Measurements from ENCODE around the gene IQCF5.
"Not testable (repeated sequence)": the region's sequence is repeated elsewhere in the genome, so short reads cannot be mapped to it uniquely, and the experiment has no call there.

IQCF5 gene

GRCh38 chr3:51875501-51875900 is at the start of gene IQCF5:
TSS of gene IQCF5 (minus strand) at chr3:51875601. CDS start at chr3:51875531, 70 bp downstream.
- no peak for DNase-seq (ENCODE audit: low spot score)

DNA sequence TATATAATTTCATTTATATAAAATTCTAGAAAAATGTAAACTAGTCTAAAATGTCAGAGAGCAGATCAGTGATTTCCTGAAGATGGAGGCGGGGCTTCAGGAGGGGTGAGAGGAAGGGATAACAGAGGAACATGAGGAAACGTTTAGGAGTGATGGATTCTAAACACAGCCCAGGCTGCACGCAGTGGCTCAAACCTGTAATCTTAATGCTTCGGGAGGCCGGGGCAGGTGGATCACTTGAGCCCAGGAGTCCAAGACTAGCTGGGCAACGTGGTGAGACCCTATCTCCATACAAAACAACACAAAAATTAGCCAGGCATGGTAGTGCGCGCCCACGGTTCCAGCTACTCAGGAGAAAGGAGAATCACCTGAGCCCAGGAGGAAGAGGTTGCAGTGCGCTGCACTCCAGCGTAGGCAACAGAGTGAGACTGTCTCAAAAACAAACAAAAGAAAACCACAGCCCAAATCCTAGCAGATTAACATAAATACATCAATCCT is 45.7 kb upstream of the IQCF5 start:
- no peak for DNase-seq (ENCODE audit: low spot score)

DNA sequence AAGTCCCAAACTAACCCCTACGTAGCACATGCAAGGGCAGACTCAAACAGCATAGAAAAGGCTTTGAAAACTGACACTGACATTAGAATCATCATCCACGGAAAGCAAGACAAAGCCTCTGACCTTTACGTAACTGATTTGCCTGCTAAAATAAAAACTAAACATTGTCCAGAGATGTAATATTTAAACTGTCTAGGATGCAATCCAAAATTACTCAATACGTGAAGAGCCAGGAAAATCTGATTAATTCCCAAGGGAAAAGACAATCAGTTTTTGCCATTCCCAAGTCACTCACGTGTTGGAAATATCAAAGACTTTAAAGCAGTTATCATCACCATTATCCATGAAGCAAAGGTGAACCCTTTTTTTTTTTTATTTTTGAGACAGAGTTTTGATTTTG is 41.0 kb upstream of the IQCF5 start:
- no peak for DNase-seq (ENCODE audit: low spot score)

DNA sequence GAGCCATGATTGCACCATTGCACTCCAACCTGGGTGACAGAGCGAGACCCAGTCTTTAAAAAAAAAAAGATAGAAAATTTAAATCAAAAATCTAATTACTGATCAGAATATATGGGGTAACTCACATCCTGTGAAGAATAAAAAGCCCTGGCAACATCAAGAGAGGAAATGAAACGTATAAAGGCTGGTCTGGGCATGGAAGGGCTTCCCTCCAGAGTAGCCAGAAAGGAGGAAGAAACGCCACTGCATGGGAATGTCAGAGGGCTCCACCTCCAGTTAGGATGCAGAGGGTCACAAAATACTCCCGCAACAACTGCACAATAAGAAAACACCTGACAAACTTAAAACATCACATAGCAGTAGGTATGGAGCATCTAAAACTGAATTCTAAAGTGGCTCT is 32.6 kb upstream of the IQCF5 start:
- no peak for DNase-seq (ENCODE audit: low spot score)

DNA sequence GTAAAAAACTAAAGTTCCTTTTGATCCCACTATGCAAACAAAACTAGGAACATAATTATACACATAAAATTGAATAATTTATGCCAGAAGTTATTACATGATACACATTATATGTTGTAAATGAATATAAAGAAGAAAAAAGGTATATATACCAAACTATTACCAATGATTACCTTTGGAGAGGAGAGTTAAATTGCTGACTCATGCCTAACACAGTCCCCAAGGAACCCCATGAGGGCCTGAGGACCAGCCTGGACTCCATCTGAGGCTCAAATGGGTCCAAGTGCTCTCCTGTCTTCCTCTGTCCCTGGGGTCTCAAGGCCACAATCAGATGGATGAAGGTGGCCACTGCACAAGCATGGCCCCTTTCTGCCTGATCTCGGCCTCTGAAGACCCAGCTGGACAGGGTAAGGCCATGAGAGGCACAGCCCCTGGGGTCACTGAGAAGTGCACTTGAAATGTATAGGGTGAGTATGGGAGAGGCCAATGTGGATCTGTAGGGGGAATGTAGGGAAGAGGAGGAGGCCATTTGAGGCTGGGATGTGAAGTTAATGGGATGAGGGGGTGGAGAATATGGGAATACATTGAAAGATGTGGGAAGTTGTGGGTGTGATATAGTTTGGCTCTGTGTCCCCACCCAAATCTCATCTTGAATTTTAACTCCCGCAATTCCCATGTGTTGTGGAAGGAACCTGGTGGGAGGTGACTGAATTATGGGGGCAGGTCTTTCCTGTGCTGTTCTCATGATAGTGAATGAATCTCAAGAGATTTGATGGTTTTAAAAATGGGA is 28.8 kb upstream of the IQCF5 start:
- DNase-seq (ENCODE audit: low spot score), result no peak

DNA sequence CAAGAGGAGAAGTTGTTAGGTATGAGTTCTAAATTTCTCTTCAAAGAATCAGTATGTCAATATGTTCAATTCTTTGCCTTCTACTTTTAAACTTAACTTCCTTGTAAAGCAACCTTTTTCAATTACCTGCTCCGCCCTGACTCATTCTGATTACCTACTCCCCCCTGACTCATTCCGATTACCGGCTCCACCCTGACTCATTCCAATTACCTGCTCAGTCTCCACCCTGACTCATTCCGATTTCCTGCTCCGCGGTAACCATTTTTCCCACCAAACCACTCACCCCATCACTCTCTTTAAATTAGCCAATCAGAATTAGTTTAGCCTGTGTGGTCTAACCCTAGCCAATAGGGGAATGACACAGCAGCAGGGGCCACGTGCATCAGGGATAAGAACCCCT is 27.0 kb upstream of the IQCF5 start:
- DNase-seq (ENCODE audit: low spot score), result not testable (repeated sequence)

DNA sequence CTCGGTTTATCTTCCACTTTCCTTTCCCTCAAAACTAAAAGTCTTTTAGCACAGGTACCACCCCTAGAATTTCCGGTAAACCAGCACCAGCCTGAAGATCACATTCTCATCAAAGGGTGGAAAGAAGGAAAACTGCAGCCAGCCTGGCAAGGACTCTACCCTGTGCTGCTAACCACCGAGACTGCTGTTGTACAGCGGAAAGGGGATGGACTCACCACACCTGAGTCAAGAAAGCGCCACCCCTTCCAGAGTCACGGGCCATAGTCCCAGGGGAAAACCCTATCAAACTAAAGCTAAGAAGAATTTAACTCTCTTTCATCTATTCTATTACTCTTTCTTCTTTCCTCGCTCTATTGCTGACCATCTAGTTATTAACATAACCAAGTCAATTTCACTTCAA is 24.6 kb upstream of the IQCF5 start:
- DNase-seq (ENCODE audit: low spot score), result not testable (repeated sequence)

GRCh38 chr3:51897391-51897790 is 22.0 kb upstream of the IQCF5 start:
- no peak for DNase-seq (ENCODE audit: low spot score)

DNA sequence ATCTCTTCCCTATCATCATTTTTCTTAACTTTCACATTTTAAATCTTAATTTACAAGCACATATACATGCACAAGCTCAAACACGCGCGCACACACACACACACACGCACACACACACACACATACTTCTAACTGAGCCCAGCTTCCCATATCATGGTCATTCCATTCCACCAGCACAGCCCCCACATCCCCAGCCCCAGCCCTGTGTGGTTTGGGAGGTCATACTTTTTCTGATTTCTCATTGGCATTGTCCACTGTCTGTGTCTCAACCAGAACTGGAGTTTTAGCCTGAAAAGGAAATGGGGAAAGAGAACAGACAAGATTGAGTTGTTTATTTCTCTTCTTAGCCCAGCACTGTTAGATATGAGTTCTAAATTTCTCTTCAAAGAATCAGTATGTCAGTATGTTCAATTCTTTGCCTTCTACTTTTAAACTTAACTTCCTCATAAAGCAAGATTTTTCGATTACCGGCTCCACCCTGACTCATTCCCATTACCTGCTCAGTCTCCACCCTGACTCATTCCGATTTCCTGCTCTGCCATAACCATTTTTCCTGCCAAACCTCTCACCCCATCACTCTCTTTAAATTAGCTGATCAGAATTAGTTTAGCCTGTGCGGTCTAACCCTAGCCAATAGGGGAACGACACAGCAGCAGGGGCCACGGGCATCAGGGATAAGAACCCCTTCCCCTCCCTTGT is 21.4 kb upstream of the IQCF5 start:
- DNase-seq (ENCODE audit: low spot score), result no peak

DNA sequence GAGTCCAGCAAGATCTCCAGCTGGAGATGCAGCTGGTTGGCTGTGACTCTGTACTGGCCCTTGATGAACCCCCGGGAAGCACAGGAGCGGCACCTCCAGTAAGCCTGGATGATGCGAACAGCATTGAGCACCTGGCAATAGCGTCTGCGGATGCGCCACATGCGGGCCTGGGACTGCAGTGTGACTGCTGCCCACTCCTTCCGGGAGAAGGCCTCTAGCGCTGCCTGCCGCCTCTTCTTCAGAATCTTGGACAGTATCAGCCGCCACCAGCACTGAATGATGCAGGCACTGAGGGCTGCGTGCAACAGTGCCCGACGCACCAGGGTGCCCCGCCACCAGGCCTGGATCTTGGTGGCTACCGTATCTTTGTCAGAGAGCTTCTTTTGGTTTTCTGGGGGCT is 19.5 kb upstream of the IQCF5 start:
- DNase-seq (ENCODE audit: low spot score), result no peak

DNA sequence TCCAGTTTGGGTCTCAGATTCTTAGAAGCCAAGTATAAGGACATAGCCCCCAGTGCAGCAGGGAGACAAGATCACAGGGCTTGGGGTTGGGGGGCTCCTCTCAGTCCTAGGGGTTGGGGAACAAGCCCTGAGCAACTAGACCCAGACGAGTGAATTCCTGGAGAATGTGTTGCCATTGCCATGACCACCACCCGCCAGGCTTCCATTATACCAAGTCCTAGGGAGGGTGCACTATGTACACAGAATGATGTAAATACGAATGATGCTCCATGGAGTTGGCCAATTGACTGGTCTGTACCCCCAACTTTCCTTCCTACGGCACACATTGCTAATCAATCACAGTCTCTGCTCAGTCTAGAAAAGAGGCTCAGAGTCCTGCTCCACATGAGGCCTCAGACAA is 19.0 kb upstream of the IQCF5 start:
- no peak for DNase-seq (ENCODE audit: low spot score)

DNA sequence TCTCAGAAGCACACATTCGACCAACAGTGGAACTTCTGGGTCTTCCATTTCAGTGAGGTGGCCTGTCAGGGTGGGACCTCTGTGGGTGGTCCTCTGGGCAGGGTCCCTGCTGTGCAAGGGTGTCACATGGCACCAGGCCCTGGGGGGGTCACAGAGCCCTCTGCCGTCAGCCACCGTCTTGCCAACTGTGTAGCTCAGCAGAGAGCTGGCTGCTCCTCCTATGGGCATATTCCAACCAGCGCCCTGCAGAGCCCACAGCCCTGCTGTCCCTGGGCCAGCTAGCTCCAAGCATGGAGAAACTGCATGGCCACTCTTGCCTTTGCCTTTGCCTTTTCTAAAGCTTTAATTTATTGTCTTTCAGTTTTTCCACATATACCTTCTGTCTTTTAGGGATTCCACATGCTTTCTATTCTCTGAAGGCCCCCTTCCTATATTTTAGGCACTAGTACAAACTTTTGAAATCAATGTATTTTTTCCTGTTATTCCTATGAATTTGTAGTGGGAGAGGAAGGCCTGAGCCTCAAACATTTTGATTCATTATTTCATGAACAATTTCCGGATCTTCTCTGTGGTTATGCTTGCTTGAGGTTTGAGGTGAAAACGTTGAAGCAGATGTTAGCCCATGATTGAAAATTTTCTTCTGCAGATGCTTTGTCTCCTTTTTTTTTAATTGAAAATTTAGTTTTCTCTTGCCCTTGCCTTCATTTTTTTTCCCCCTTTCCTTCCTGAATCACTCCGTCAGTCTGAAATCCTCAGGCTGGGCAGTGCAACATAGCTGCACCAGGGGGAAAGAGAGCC is 16.0 kb upstream of the IQCF5 start:
- no peak for DNase-seq (ENCODE audit: low spot score)

- DNase-seq (ENCODE audit: low spot score), result no peak
Measured at GRCh38 chr3:51888463-51889105, 13.2 kb upstream of the IQCF5 start.

DNA sequence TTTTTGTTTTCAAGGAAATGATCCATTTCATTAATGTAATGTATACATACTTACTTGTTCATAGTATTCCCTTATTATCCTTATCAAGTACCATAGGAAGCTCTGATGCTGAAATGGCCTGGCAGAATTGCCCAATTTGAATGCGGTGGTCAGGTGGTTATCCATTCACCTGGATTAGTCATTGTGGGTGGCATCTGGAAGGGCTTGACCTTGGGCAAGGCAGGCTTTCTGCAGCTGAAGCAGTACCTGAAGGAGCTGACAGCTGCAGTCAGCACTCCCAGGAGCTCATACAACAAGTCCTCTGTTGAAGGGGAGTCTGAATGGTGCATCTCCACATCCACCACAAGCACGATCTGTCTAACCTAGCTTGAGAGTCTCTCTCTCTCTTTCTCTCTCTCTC is 12.2 kb upstream of the IQCF5 start:
- no peak for DNase-seq (ENCODE audit: low spot score)

DNA sequence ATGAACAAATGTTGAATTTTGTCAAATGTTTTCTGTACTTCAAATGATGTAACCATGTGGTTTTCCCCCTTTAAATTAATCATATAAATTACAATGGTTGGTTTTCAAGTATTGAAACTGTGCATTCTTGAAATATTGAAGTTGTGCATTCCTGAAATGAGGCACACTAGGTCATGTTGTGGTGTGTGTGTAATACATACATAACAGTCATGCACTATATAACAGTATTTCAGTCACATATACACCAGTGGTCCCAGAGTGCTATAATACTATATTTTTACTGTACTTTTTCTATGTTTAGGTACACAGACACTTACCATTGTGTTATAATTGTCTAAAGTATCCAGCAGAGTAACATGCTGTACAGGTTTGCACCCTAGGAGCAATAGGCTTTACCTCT is 11.0 kb upstream of the IQCF5 start:
- DNase-seq (ENCODE audit: low spot score), result no peak

- no peak for DNase-seq (ENCODE audit: low spot score)
Measured at GRCh38 chr3:51879937-51880336, 4.5 kb upstream of the IQCF5 start.

DNA sequence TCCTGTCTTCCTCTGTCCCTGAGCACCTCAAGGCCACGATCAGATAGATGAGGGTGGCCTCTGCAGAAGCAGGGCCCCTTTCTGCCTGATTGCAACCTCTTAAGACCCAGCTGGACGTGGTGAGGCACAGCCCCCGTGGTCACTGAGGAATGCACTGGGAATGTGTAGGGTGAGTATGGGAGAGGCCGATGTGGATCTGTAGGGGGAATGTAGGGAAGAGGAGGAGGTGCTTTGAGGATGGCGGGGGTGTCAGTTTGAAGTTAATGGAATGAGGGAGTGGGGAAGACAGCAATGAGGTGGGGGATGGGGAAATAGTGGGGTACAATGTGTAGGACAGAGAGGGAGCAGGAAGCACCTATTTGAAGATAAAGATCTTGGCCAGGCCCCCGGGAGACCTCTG is 785 bp upstream of the IQCF5 start:
- DNase-seq (ENCODE audit: low spot score), result no peak

DNA sequence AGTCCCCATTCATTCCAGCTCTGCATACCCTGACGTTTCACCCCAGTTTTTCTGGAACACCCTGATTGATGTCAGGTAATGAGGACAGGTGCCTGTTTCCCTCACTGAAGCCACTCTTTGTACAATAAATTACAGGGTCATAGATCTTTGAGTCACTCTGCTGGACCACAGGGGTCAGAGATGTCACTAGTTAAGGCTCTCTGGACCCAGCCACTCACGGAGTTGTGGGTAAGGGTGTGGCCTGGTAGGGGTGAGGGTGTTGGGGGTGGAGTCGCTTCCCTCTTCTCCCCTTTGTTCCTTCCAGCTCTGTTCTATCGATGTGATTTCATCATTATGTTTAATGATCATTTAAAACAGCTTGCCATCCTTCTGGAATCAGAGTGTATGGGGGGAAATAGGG is 512 bp downstream of the IQCF5 start:
- DNase-seq (ENCODE audit: low spot score), result no peak

DNA sequence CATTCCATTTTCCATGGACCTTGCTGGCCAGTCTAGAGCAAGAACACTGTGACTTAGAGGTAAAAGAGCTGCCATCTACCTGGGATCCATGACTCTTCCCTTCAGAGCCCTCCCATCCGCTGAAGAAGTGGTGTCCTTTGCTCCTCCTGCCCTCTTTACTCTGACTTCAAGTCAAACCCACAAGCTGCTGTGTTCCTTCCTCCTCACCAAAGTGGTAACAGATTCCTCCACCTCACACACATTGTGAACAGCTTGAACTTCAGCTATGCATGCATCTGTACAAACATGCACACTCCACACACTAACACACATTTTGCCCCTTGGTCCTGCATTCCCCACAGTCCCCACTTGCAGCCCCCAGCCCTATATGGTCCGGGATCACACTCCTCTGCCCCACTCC is 990 bp downstream of the IQCF5 start:
- DNase-seq (ENCODE audit: low spot score), result no peak

DNA sequence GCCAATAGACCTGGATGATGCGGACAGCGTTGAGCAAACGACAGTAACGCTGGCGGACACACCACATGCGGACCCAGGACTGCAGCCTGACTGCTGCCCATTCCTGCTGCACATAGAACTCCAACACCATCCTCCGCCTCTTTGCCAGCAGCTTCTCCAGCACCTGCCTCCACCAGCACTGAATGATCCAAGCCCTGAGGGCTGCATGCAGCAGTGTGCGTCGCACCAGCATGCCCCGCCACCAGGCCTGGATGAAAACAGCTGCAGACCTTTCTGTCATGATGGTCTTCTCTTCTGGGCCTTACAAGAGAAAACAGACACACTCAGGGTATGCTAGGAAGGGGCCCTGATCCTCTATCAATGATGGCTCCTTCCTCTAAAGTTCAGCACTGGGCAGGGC is 1.5 kb downstream of the IQCF5 start:
- no peak for DNase-seq (ENCODE audit: low spot score)

DNA sequence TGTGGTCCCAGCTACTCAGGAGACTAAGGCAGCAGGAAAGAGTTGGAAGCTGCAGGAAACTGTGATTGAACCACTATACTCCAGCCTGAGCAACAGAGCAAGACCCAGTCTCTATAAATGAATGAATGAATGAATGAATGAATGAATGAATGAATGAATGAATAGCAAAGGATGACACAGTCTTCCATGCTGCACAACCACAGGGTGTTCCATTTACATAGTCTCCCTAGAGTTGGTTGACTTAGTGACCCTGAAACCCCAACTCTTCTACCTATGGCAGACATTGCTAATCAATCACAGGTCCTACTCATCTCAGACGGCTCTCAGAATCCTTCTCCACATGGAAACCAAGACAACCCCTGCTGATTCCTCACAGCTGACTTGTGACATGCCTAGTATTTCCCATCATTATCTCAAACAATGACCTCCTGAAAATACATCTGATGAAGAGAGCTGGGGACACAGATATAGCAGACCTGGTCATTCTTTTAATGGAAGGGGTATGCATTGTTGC is 2.1 kb downstream of the IQCF5 start:
- DNase-seq (ENCODE audit: low spot score), result no peak

- no peak for DNase-seq (ENCODE audit: low spot score)
Measured at GRCh38 chr3:51869304-51869703, 6.1 kb downstream of the IQCF5 start.
